Measurements from ENCODE around the gene RC3H1. TPM values are rescaled to one million over a fixed set of nuclear protein-coding genes. Genes with fewer than 3 reads are reported as not detected.

RC3H1 gene
- total and polyA plus RNA-seq, 2 of the 8 experiments (the other 6 are each of a cell fraction or from before 2014, with no cell fraction given): 7.4 to 32.2 TPM

GRCh38 chr1:173884701-173885100, 137.5 kb downstream of the RC3H1 start:
- Histone ChIP-seq H3K79me1 (ENCODE audit: low read depth, low read length) (no peaks in the 10 kb centered on the region), H3K27ac (ENCODE audit: low read depth, low read length) (no peak overlapping the region), H3K9me3 (ENCODE audit: insufficient read depth in 2 of 2, low read depth in 1 of 2, low read length in 1 of 2) (no peaks in the 10 kb centered on the region), H3K23me2 (ENCODE audit: low read depth, low read length) (no peaks in the 10 kb centered on the region), H3K4me3 (ENCODE audit: extremely low read depth in 1 of 4, insufficient read depth in 2 of 4, low read depth in 3 of 4, low read length in 4 of 4) (no peak overlapping the region), H3K4me2 (ENCODE audit: insufficient read depth in 1 of 2, low read depth in 2 of 2, low read length in 2 of 2) (no peak overlapping the region), H2BK120ac (replicated peaks; ENCODE audit: low read depth, low read length) (no peak overlapping the region), H2AFZ (ENCODE audit: low read length) (no peak overlapping the region), H2AK5ac (ENCODE audit: low read depth, low read length) (no peak overlapping the region), H3K9ac (replicated peaks in 1 of 4; ENCODE audit: extremely low read depth in 1 of 4, low read depth in 3 of 4, low read length in 3 of 4) (no peak overlapping the region), H3K56ac (replicated peaks; ENCODE audit: insufficient read length, low read depth, low read length) (no peak overlapping the region), H3K27me3 (replicated peaks in 1 of 4; ENCODE audit: control insufficient read depth in 3 of 4, extremely low read depth in 1 of 4, insufficient read depth in 3 of 4, low read length in 3 of 4) (no peaks in the 10 kb centered on the region), H3K4me1 (replicated peaks in 1 of 4; ENCODE audit: control insufficient read depth in 3 of 4, insufficient read depth in 4 of 4, low read length in 3 of 4) (peaks cover 0 to 5% (median 2%) of the 10 kb centered on the region in 4 experiments; a peak in 2 of 7 replicates), H4K20me1 (replicated peaks in 1 of 2; ENCODE audit: control insufficient read depth in 1 of 2, insufficient read depth in 2 of 2, low read length in 2 of 2) (no peaks in the 10 kb centered on the region), H2BK15ac (ENCODE audit: low read length) (no peak overlapping the region), H4K91ac (replicated peaks; ENCODE audit: insufficient read length, low read length) (no peak overlapping the region), H3K79me2 (ENCODE audit: control insufficient read depth in 1 of 2, insufficient read depth in 2 of 2, low read length in 2 of 2) (no peaks in the 10 kb centered on the region), H4K8ac (ENCODE audit: extremely low read depth, insufficient read depth, low read length) (no peak overlapping the region), H4K5ac (ENCODE audit: insufficient read length, low read depth, low read length) (no peak overlapping the region), H3K4ac (replicated peaks; ENCODE audit: insufficient read length, low read depth, low read length) (no peak overlapping the region), H2BK5ac (ENCODE audit: low read depth, low read length) (no peak overlapping the region), H3K14ac (ENCODE audit: insufficient read length) (no peak overlapping the region), H3K36me3 (ENCODE audit: control insufficient read depth in 2 of 4, insufficient read depth in 4 of 4, low read length in 3 of 4) (peaks cover 0 to 14% (median 5%) of the 10 kb centered on the region in 4 experiments; a peak in 4 of 8 replicates), H2BK20ac (ENCODE audit: low read length) (no peak overlapping the region), H2BK12ac (ENCODE audit: low read depth, low read length) (no peak overlapping the region), H3K23ac (ENCODE audit: insufficient read length) (no peak overlapping the region), H3K18ac (ENCODE audit: extremely low read depth, low read length) (no peak overlapping the region)
- DNase-seq (ENCODE audit: low read depth in 1 of 2, low spot score in 2 of 2): no peak
- CTCF ChIA-PET (ENCODE audit: partially characterized antibody): no interaction called here
- TF ChIP-seq BCL11A (IDR thresholded peaks at IDR 0.05; ENCODE audit: low read depth in 2 of 2, low read length in 2 of 2) (no peak), POLR2AphosphoS5 (IDR thresholded peaks at IDR 0.05; ENCODE audit: low read depth, low read length) (no peak), MAFK (IDR thresholded peaks at IDR 0.05; ENCODE audit: low read depth, low read length) (no peak), CREB1 (IDR thresholded peaks at IDR 0.05) (no peak), JUN (IDR thresholded peaks at IDR 0.05; ENCODE audit: low read depth, low read length) (no peak), CBX5 (IDR thresholded peaks at IDR 0.05; ENCODE audit: low read depth, low read length) (no peak), E2F6 (IDR thresholded peaks at IDR 0.05) (no peak), ZNF274 (IDR thresholded peaks at IDR 0.05; ENCODE audit: borderline replicate concordance, extremely low read depth, low read length) (no peak), RBBP5 (IDR thresholded peaks at IDR 0.05; ENCODE audit: borderline replicate concordance, low read depth, low read length) (no peak), RAD21 (IDR thresholded peaks at IDR 0.05 in 1 of 2, conservative IDR thresholded peaks at IDR 0.05 in 1 of 2; ENCODE audit: low read depth in 2 of 2, low read length in 2 of 2) (no peak), JUND (IDR thresholded peaks at IDR 0.05; ENCODE audit: low read length) (no peak), SP2 (IDR thresholded peaks at IDR 0.05; ENCODE audit: low read length) (no peak), SIRT6 (IDR thresholded peaks at IDR 0.05; ENCODE audit: low read length) (no peak), CEBPB (IDR thresholded peaks at IDR 0.05; ENCODE audit: low read depth, low read length) (no peak), SP4 (IDR thresholded peaks at IDR 0.05; ENCODE audit: low read length) (no peak)
- POLR2A ChIA-PET (ENCODE audit: partially characterized antibody): interaction anchor here (3.1 kb wide), 1 partner anchor 17 kb away, joined by 16 read pairs; the partner anchor contains the start of genes GAS5 and ZBTB37
- WGBS, 2 experiments (ENCODE audit: extremely low coverage in 1 of 2, insufficient coverage in 1 of 2, insufficient read length in 1 of 2, insufficient replicate concordance in 2 of 2, low coverage in 1 of 2, low lambda C conversion rate in 2 of 2, missing lambda C conversion rate in 1 of 2): 94% methylated on average over 5 of the region's 5 CpGs; no CpG with 5 or more reads in 1 of the 2 experiments
- FAIRE-seq: no peak

Measured in H1 (cell line).